Measurements from ENCODE around the gene NAA35. TPM values are rescaled to one million over a fixed set of nuclear protein-coding genes. Genes with fewer than 3 reads are reported as not detected.

The NAA35 gene
- total and polyA plus RNA-seq, 2 donors (not counting 3 experiments of a cell fraction or from before 2014, with no cell fraction given), result 7.9 to 22.5 TPM

- BruUV-seq (replicated peaks), result no TSS peak
- no peak overlapping the region for H3K27ac ChIP-seq (ENCODE audit: insufficient read depth, low read depth, low read length)
- ChIA-PET POLR2A (interaction anchor here (0.6 kb wide), 1 partner anchor 158 kb away, joined by 3 read pairs; no protein-coding TSS in a partner anchor), CTCF (interaction anchor here (1.1 kb wide), 1 partner anchor 14 kb away, joined by 3 read pairs; no protein-coding TSS in a partner anchor)
- intact Hi-C loops (cut with micrococcal nuclease), result no loop called here
- H3K4me1 ChIP-seq (ENCODE audit: control insufficient read depth, extremely low read depth, insufficient read depth, low read length), result no peaks in the 10 kb centered on the region
- no peaks in the 10 kb centered on the region for H3K79me2 ChIP-seq (ENCODE audit: control insufficient read depth, insufficient read depth, low read length)
- no peak overlapping the region for H3K4me2 ChIP-seq (ENCODE audit: insufficient read depth, low read length)
- no peak overlapping the region for H3K9ac ChIP-seq (replicated peaks; ENCODE audit: extremely low read depth, insufficient read depth, low read length)
- H3K4me3 ChIP-seq (replicated peaks in 1 of 3; ENCODE audit: insufficient read depth in 1 of 3, low read depth in 1 of 3, low read length in 3 of 3), result no peak overlapping the region
- no peaks in the 10 kb centered on the region for H3K9me1 ChIP-seq (replicated peaks; ENCODE audit: control insufficient read depth, extremely low read depth, insufficient read depth, low read length)
- H3K9me3 ChIP-seq (replicated peaks; ENCODE audit: control insufficient read depth, insufficient read depth, low read length), result no peaks in the 10 kb centered on the region
- no peaks in the 10 kb centered on the region for H3K27me3 ChIP-seq (ENCODE audit: control insufficient read depth in 2 of 2, insufficient read depth in 2 of 2, low read length in 2 of 2)
- DNase-seq (ENCODE audit: low read depth, low spot score) (no peak), FAIRE-seq (no peak)
- no peak overlapping the region for H2AFZ ChIP-seq (ENCODE audit: low read depth, low read length)
- peaks cover 8 to 11% of the 10 kb centered on the region in 2 experiments for H3K36me3 ChIP-seq (ENCODE audit: control insufficient read depth in 2 of 2, extremely low read depth in 1 of 2, insufficient read depth in 2 of 2, low read length in 2 of 2)
- TF ChIP-seq EZH2 (IDR thresholded peaks at IDR 0.05; ENCODE audit: borderline replicate concordance, low read depth, low read length, severe bottlenecking), result no peak
- TF ChIP-seq CTCF (IDR thresholded peaks at IDR 0.05; ENCODE audit: extremely low read depth in 1 of 2, insufficient read depth in 1 of 2, low read depth in 1 of 2, low read length in 2 of 2), result no peak
- no peaks in the 10 kb centered on the region for H4K20me1 ChIP-seq (replicated peaks; ENCODE audit: control insufficient read depth, extremely low read depth, insufficient read depth, low read length)
- dilution Hi-C loops (cut with MboI; ENCODE audit: extremely low pct_ligation_motif_present, low sequenced_read_pairs), result no loop called here
Measured at GRCh38 chr9:85981369-85981768, 40.4 kb downstream of the NAA35 start.

GRCh38 chr9:85984457-85984856, 43.5 kb downstream of the NAA35 start:
- no peaks in the 10 kb centered on the region for H3K9me1 ChIP-seq (replicated peaks; ENCODE audit: control insufficient read depth, extremely low read depth, insufficient read depth, low read length)
- no peak for TF ChIP-seq EZH2 (IDR thresholded peaks at IDR 0.05; ENCODE audit: borderline replicate concordance, low read depth, low read length, severe bottlenecking)
- no peak for TF ChIP-seq GATA2 (IDR thresholded peaks at IDR 0.05; ENCODE audit: insufficient read depth, insufficient read length, low read depth, low read length)
- no peak for TF ChIP-seq JUN (IDR thresholded peaks at IDR 0.05; ENCODE audit: borderline replicate concordance, insufficient read depth, insufficient read length, low read depth)
- no peak for TF ChIP-seq FOS (IDR thresholded peaks at IDR 0.05; ENCODE audit: borderline replicate concordance, insufficient read depth, low read length)
- no peak for TF ChIP-seq POLR2AphosphoS5 (IDR thresholded peaks at IDR 0.05; ENCODE audit: insufficient read depth, low read depth, low read length)
- intact Hi-C loops (cut with micrococcal nuclease) (no loop called here), dilution Hi-C loops (cut with MboI; ENCODE audit: extremely low pct_ligation_motif_present, low sequenced_read_pairs) (no loop called here)
- no peaks in the 10 kb centered on the region for H4K20me1 ChIP-seq (replicated peaks; ENCODE audit: control insufficient read depth, extremely low read depth, insufficient read depth, low read length)
- FAIRE-seq (no peak), DNase-seq (ENCODE audit: low read depth, low spot score) (no peak)
- no peak overlapping the region for H3K4me3 ChIP-seq (replicated peaks in 1 of 3; ENCODE audit: insufficient read depth in 1 of 3, low read depth in 1 of 3, low read length in 3 of 3)
- no peaks in the 10 kb centered on the region for H3K79me2 ChIP-seq (ENCODE audit: control insufficient read depth, insufficient read depth, low read length)
- no peak overlapping the region for H3K9ac ChIP-seq (replicated peaks; ENCODE audit: extremely low read depth, insufficient read depth, low read length)
- H3K27me3 ChIP-seq (ENCODE audit: control insufficient read depth in 2 of 2, insufficient read depth in 2 of 2, low read length in 2 of 2), result no peaks in the 10 kb centered on the region
- POLR2A ChIA-PET, result no interaction called here
- no peaks in the 10 kb centered on the region for H3K4me1 ChIP-seq (ENCODE audit: control insufficient read depth, extremely low read depth, insufficient read depth, low read length)
- CTCF ChIA-PET, result interaction anchor here (0.8 kb wide), 1 partner anchor 11 kb away, joined by 4 read pairs; no protein-coding TSS in a partner anchor
- H2AFZ ChIP-seq (ENCODE audit: low read depth, low read length), result no peak overlapping the region
- H3K4me2 ChIP-seq (ENCODE audit: insufficient read depth, low read length), result no peak overlapping the region
- H3K36me3 ChIP-seq (ENCODE audit: control insufficient read depth in 2 of 2, extremely low read depth in 1 of 2, insufficient read depth in 2 of 2, low read length in 2 of 2), result peaks cover 6 to 10% of the 10 kb centered on the region in 2 experiments
- no TSS peak for BruUV-seq (replicated peaks)
- no peak overlapping the region for H3K27ac ChIP-seq (ENCODE audit: insufficient read depth, low read depth, low read length)
- no peaks in the 10 kb centered on the region for H3K9me3 ChIP-seq (replicated peaks; ENCODE audit: control insufficient read depth, insufficient read depth, low read length)
